Cardiac ventricle fibroblast (primary cell): Measurements from ENCODE around the gene DISC1. TPM values are rescaled to one million over a fixed set of nuclear protein-coding genes. Genes with fewer than 3 reads are reported as not detected.

Experiments used
- total RNA-seq: library from RNA; depleted of rRNA; stranded (reverse); fragments of >200 nt; gene quantifications from 2 replicates; pipeline ENCODE4 v1.2.3, GENCODE V29; 2015

DISC1 gene
- total RNA-seq = 2.9 and 3.6 TPM in 2 replicates

GRCh38 chr1:231626535-231626950 is at the start of gene DISC1:
Gene DISC1, plus strand, starts transcription at chr1:231626790. Its CDS starts 78 bp downstream, at chr1:231626868.

Other genes with a start within 250 kb of the DISC1 start
- 35.1 and 35.6 TPM in 2 replicates for gene EGLN1, start 204.5 kb upstream of the DISC1 start, total RNA-seq
- gene TSNAX, start 98.1 kb upstream of the DISC1 start, total RNA-seq = 16.0 and 17.6 TPM in 2 replicates